ENCODE results near the gene EFCAB12. TPM values are rescaled to one million over a fixed set of nuclear protein-coding genes. Genes with fewer than 3 reads are reported as not detected.

EFCAB12 gene
- total RNA-seq, 1 donor from 2014 or later, result 0.13 TPM

GRCh38 chr3:129470861-129471260, 42.4 kb upstream of the EFCAB12 start:
- Histone ChIP-seq H3K27me3 (no peaks in the 10 kb centered on the region), H3K4me1 (peaks cover 5% of the 10 kb centered on the region), H3K9me3 (ENCODE audit: low read depth) (no peaks in the 10 kb centered on the region), H2AFZ (replicated peaks) (no peak overlapping the region), H3K4me2 (no peak overlapping the region), H3F3A (ENCODE audit: low read depth) (no peaks in the 10 kb centered on the region), H3K79me2 (ENCODE audit: low read depth) (no peaks in the 10 kb centered on the region), H3K27ac (no peak overlapping the region), H4K20me1 (ENCODE audit: low read depth) (no peaks in the 10 kb centered on the region), H3K36me3 (no peaks in the 10 kb centered on the region), H3K4me3 (no peak overlapping the region), H3K9ac (no peak overlapping the region)
- Mint-ChIP-seq H3K27ac (no peak overlapping the region), H3K27me3 (ENCODE audit: insufficient read depth, low read depth) (peaks cover 3% of the 10 kb centered on the region), H3K4me1 (peaks cover 13% of the 10 kb centered on the region), H3K4me3 (no peak overlapping the region), H3K9me3 (no peaks in the 10 kb centered on the region), H3K36me3 (peaks cover 11% of the 10 kb centered on the region)
- TF ChIP-seq EZH2phosphoT487 (IDR thresholded peaks at IDR 0.05) (no peak), CTCF (IDR thresholded peaks at IDR 0.05) (no peak), EZH2 (IDR thresholded peaks at IDR 0.05) (no peak)
- DNase-seq (ENCODE audit: low spot score), result no peak

GRCh38 chr3:129469026-129469425, 40.6 kb upstream of the EFCAB12 start:
- Mint-ChIP-seq H3K27ac (no peak overlapping the region), H3K27me3 (ENCODE audit: insufficient read depth, low read depth) (no peaks in the 10 kb centered on the region), H3K4me3 (no peak overlapping the region), H3K9me3 (no peaks in the 10 kb centered on the region), H3K36me3 (peaks cover 13% of the 10 kb centered on the region), H3K4me1 (peaks cover 13% of the 10 kb centered on the region)
- no peaks in the 10 kb centered on the region for H3K79me2 ChIP-seq (ENCODE audit: low read depth)
- H3K36me3 ChIP-seq, result no peaks in the 10 kb centered on the region
- DNase-seq (ENCODE audit: low spot score), result no peak
- H3F3A ChIP-seq (ENCODE audit: low read depth), result no peaks in the 10 kb centered on the region
- peaks cover 5% of the 10 kb centered on the region for H3K4me1 ChIP-seq
- no peak overlapping the region for H3K4me3 ChIP-seq
- no peak overlapping the region for H2AFZ ChIP-seq (replicated peaks)
- H3K9me3 ChIP-seq (ENCODE audit: low read depth), result no peaks in the 10 kb centered on the region
- no peak overlapping the region for H3K27ac ChIP-seq
- no peaks in the 10 kb centered on the region for H3K27me3 ChIP-seq
- TF ChIP-seq EZH2 (IDR thresholded peaks at IDR 0.05) (no peak), EZH2phosphoT487 (IDR thresholded peaks at IDR 0.05) (no peak), CTCF (IDR thresholded peaks at IDR 0.05) (no peak)
- no peak overlapping the region for H3K9ac ChIP-seq
- no peak overlapping the region for H3K4me2 ChIP-seq
- H4K20me1 ChIP-seq (ENCODE audit: low read depth), result no peaks in the 10 kb centered on the region

- Histone ChIP-seq H3K27me3 (no peaks in the 10 kb centered on the region), H4K20me1 (ENCODE audit: low read depth) (no peaks in the 10 kb centered on the region), H3K9ac (no peak overlapping the region), H3K79me2 (ENCODE audit: low read depth) (no peaks in the 10 kb centered on the region), H3K4me1 (peaks cover 5% of the 10 kb centered on the region), H2AFZ (replicated peaks) (no peak overlapping the region), H3K36me3 (no peaks in the 10 kb centered on the region), H3K9me3 (ENCODE audit: low read depth) (no peaks in the 10 kb centered on the region), H3K4me2 (peak overlapping the region; percentile 18), H3K4me3 (no peak overlapping the region), H3F3A (ENCODE audit: low read depth) (no peaks in the 10 kb centered on the region), H3K27ac (no peak overlapping the region)
- H3K27me3 Mint-ChIP-seq (ENCODE audit: insufficient read depth, low read depth), result no peaks in the 10 kb centered on the region
- H3K36me3 Mint-ChIP-seq, result peaks cover 13% of the 10 kb centered on the region
- TF ChIP-seq EZH2phosphoT487 (IDR thresholded peaks at IDR 0.05) (no peak), CTCF (IDR thresholded peaks at IDR 0.05) (no peak), EZH2 (IDR thresholded peaks at IDR 0.05) (no peak)
- no peaks in the 10 kb centered on the region for H3K9me3 Mint-ChIP-seq
- H3K27ac Mint-ChIP-seq, result no peak overlapping the region
- H3K4me1 Mint-ChIP-seq, result peaks cover 17% of the 10 kb centered on the region
- DNase-seq (ENCODE audit: low spot score), result no peak
- no peak overlapping the region for H3K4me3 Mint-ChIP-seq
These were observed 39.5 kb upstream of the EFCAB12 start for GRCh38 chr3:129467932-129468331.

Data from neural progenitor cell (in vitro differentiated cells).